Measurements from ENCODE around the gene TEP1. TPM values are rescaled to one million over a fixed set of nuclear protein-coding genes. Genes with fewer than 3 reads are reported as not detected.
A peak's percentile ranks its signal among the peaks of the same experiment; 100 is the strongest.

TEP1 gene
- total and polyA plus RNA-seq, 2 of the 13 experiments (the other 11 are each of a cell fraction or from before 2014, with no cell fraction given): 11.0 to 12.8 TPM

- TF ChIP-seq ATF4 (CRISPR knock-in tag; IDR thresholded peaks at IDR 0.05) (no peak), ZMYM3 (CRISPR knock-in tag; IDR thresholded peaks at IDR 0.05) (no peak), EZH2 (conservative IDR thresholded peaks at IDR 0.05; ENCODE audit: low read depth, low read length) (no peak), AFF4 (CRISPR knock-in tag; IDR thresholded peaks at IDR 0.05) (no peak), GATA4 (IDR thresholded peaks at IDR 0.05; ENCODE audit: borderline replicate concordance, low read depth) (no peak), PHF5A (CRISPR knock-in tag; IDR thresholded peaks at IDR 0.05; ENCODE audit: low read depth, unreplicated experiment) (no peak), ZNF318 (CRISPR knock-in tag; IDR thresholded peaks at IDR 0.05) (no peak), KMT2B (CRISPR knock-in tag; IDR thresholded peaks at IDR 0.05) (0 out of 2 replicates have a peak, but pooled peaks have one; percentile 26), REST (IDR thresholded peaks at IDR 0.05; ENCODE audit: borderline replicate concordance in 1 of 2, low read depth in 1 of 2, low read length in 2 of 2) (no peak)
Measured at GRCh38 chr14:20327005-20327869, 86.1 kb downstream of the TEP1 start (continued).
